ENCODE results near the gene FOXL2NB. TPM values are rescaled to one million over a fixed set of nuclear protein-coding genes. Genes with fewer than 3 reads are reported as not detected.
A peak's percentile ranks its signal among the peaks of the same experiment; 100 is the strongest.
"Not testable (repeated sequence)": the region's sequence is repeated elsewhere in the genome, so short reads cannot be mapped to it uniquely, and the experiment has no call there.

FOXL2NB gene
- total RNA-seq, 1 experiment from 2014 or later = 2.2 TPM

DNA sequence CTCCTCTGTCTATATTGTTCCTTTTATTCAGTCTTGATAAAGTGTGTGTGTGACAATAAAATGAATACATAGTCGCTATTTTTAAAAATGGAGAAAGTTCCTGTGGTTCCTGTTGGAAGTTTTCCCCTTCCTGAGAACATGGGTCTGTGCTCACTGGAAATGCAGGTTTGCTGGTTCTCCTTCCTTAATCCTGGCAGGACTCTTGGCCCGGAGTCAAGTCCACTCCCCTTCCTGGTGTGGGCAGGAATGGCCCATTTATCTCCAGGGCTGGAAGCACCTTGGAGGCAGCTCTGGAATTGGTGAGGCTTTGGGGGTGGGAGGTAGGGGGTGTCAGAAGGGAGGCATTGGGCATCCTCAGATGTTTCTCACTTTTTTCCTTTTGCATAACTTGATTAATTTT, 30.2 kb upstream of the FOXL2NB start:
- Histone ChIP-seq H3K9me3 (no peaks in the 10 kb centered on the region), H3K4me1 (0 out of 2 replicates have a peak, but pooled peaks cover 3% of the 10 kb centered on the region), H3K4me3 (ENCODE audit: low read depth, low read length) (no peak overlapping the region), H3K27me3 (replicated peaks; ENCODE audit: control insufficient read depth, insufficient read depth, low read length) (no peaks in the 10 kb centered on the region), H3K36me3 (ENCODE audit: control insufficient read depth, insufficient read depth, low read length) (no peaks in the 10 kb centered on the region)
- intact Hi-C loops (cut with micrococcal nuclease; ENCODE audit: unreplicated experiment) = loop anchor here (1.0 kb wide), 1 partner anchor 438 kb away; no protein-coding TSS in a partner anchor
- Mint-ChIP-seq H3K27ac (ENCODE audit: unreplicated experiment) (no peak overlapping the region), H3K27me3 (ENCODE audit: insufficient read depth, unreplicated experiment) (no peaks in the 10 kb centered on the region), H3K36me3 (ENCODE audit: insufficient read depth, unreplicated experiment) (no peaks in the 10 kb centered on the region), H3K4me3 (ENCODE audit: unreplicated experiment) (no peak overlapping the region), H3K9me3 (ENCODE audit: unreplicated experiment) (no peaks in the 10 kb centered on the region), H3K4me1 (ENCODE audit: low read depth, unreplicated experiment) (no peaks in the 10 kb centered on the region)
- POLR2A ChIA-PET = interaction anchor here (1.7 to 2.0 kb wide), 2 partner anchors 54 to 323 kb away, joined by 14 to 17 read pairs; partner anchors contain the start of gene CEP70
- DNase-seq = no peak
- BruUV-seq (replicated peaks) = no TSS peak
- no peak for TF ChIP-seq CTCF (IDR thresholded peaks at IDR 0.05; ENCODE audit: insufficient read depth in 1 of 2, low read depth in 1 of 2, low read length in 1 of 2, severe bottlenecking in 1 of 2, unreplicated experiment in 1 of 2)
- CTCF ChIA-PET = interaction anchor here (0.7 to 2.6 kb wide), 6 partner anchors 53 to 323 kb away, joined by 3 to 71 read pairs (median 38); partner anchors contain the start of gene CEP70

GRCh38 chr3:138919325-138919724, 27.7 kb upstream of the FOXL2NB start:
- DNase-seq = no peak
- Histone ChIP-seq H3K27me3 (replicated peaks; ENCODE audit: control insufficient read depth, insufficient read depth, low read length) (no peaks in the 10 kb centered on the region), H3K36me3 (ENCODE audit: control insufficient read depth, insufficient read depth, low read length) (no peaks in the 10 kb centered on the region), H3K4me3 (ENCODE audit: low read depth, low read length) (no peak overlapping the region), H3K9me3 (no peaks in the 10 kb centered on the region), H3K4me1 (0 out of 2 replicates have a peak, but pooled peaks cover 3% of the 10 kb centered on the region)
- intact Hi-C loops (cut with micrococcal nuclease; ENCODE audit: unreplicated experiment) = no loop called here
- H3K27ac Mint-ChIP-seq (ENCODE audit: unreplicated experiment) = no peak overlapping the region
- CTCF ChIA-PET = interaction anchor here (0.6 to 1.4 kb wide), 3 partner anchors 142 to 273 kb away, joined by 3 to 4 read pairs (median 3); no protein-coding TSS in a partner anchor
- no peaks in the 10 kb centered on the region for H3K4me1 Mint-ChIP-seq (ENCODE audit: low read depth, unreplicated experiment)
- H3K4me3 Mint-ChIP-seq (ENCODE audit: unreplicated experiment) = no peak overlapping the region
- no peaks in the 10 kb centered on the region for H3K36me3 Mint-ChIP-seq (ENCODE audit: insufficient read depth, unreplicated experiment)
- H3K27me3 Mint-ChIP-seq (ENCODE audit: insufficient read depth, unreplicated experiment) = no peaks in the 10 kb centered on the region
- peak in 1 of 2 experiments; percentile 2 for TF ChIP-seq CTCF (IDR thresholded peaks at IDR 0.05; ENCODE audit: insufficient read depth in 1 of 2, low read depth in 1 of 2, low read length in 1 of 2, severe bottlenecking in 1 of 2, unreplicated experiment in 1 of 2)
- BruUV-seq (replicated peaks) = no TSS peak
- H3K9me3 Mint-ChIP-seq (ENCODE audit: unreplicated experiment) = no peaks in the 10 kb centered on the region
- POLR2A ChIA-PET = no interaction called here

DNA sequence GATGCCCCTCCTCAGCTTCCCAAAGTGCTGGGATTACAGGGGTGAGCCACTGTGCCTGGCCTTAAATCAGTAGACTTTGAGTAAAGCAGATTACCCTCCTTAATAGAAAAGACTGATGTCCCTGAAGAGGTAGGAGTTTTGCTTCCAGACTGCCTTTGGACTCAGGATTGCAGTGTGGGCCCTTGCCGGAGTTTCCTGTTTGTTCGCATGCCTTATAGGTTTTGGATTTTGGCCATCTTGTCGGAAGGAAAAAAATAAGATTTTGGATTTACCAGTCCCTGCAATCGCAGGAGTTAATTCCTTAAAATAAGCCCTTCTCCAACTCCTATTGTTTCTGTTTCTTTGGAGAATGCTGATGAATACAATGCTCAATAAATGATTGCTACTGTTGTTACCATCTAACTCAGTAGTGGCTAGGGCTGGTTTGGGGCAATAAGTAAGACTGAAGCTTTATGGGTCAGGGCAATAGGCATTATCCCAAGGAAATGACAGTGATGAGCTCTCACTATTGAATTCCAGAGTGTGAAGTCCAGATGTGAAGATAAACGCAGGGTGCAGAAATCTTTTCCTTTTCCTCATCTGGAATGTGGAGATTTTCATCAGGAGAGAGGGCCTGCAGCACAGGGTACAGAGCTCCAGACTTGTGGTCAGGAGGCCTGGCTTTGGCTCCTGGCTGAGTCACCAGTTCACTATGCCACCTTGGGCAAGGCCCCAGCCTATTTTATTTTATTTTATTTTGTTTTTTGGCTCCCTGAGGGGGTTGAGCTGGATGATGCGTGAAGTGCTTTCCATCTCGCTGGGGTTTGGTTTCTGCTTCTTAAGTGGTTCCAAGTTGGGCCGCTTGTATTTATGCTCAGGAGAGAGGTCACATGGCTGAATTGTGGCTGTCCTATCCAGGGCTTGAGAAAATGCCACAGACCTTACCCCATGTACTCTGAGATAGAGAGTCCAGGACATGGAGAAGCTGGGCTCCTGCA, 25.4 kb upstream of the FOXL2NB start:
- Histone ChIP-seq H3K4me1 (no peaks in the 10 kb centered on the region), H3K4me3 (ENCODE audit: low read depth, low read length) (no peak overlapping the region), H3K9me3 (no peaks in the 10 kb centered on the region), H3K27me3 (replicated peaks; ENCODE audit: control insufficient read depth, insufficient read depth, low read length) (no peaks in the 10 kb centered on the region), H3K36me3 (ENCODE audit: control insufficient read depth, insufficient read depth, low read length) (no peaks in the 10 kb centered on the region)
- CTCF ChIA-PET = interaction anchor here (0.6 kb wide), 1 partner anchor 53 kb away, joined by 3 read pairs; no protein-coding TSS in a partner anchor
- intact Hi-C loops (cut with micrococcal nuclease; ENCODE audit: unreplicated experiment) = loop anchor here (2.0 kb wide), 1 partner anchor 443 kb away; no protein-coding TSS in a partner anchor
- Mint-ChIP-seq H3K4me3 (ENCODE audit: unreplicated experiment) (no peak overlapping the region), H3K36me3 (ENCODE audit: insufficient read depth, unreplicated experiment) (no peaks in the 10 kb centered on the region), H3K27ac (ENCODE audit: unreplicated experiment) (no peak overlapping the region), H3K4me1 (ENCODE audit: low read depth, unreplicated experiment) (no peaks in the 10 kb centered on the region), H3K9me3 (ENCODE audit: unreplicated experiment) (no peaks in the 10 kb centered on the region), H3K27me3 (ENCODE audit: insufficient read depth, unreplicated experiment) (no peaks in the 10 kb centered on the region)
- DNase-seq = no peak
- no peak for TF ChIP-seq CTCF (IDR thresholded peaks at IDR 0.05; ENCODE audit: insufficient read depth in 1 of 2, low read depth in 1 of 2, low read length in 1 of 2, severe bottlenecking in 1 of 2, unreplicated experiment in 1 of 2)
- POLR2A ChIA-PET = no interaction called here
- BruUV-seq (replicated peaks) = no TSS peak

DNA sequence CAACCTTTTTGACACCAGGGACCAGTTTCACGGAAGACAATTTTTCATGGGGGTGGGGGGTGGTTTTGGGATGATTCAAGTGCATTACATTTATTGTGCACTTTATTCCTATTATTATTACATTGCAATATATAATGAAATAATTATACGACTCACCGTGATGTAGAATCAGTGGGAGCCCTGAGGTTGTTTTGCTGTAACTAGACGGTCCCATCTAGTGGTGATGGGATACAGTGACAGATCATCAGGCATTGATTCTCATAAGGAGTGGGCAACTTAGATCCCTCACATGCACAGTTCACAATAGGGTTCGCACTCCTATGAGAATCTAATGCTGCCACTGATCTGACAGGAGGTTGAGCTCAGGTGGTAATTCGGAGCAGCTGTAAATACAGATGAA, 24.6 kb upstream of the FOXL2NB start:
- H3K4me1 Mint-ChIP-seq (ENCODE audit: low read depth, unreplicated experiment); DNase-seq; H3K4me3 ChIP-seq (ENCODE audit: low read depth, low read length); H3K9me3 Mint-ChIP-seq (ENCODE audit: unreplicated experiment); H3K9me3 ChIP-seq; H3K4me1 ChIP-seq; BruUV-seq (replicated peaks); H3K36me3 Mint-ChIP-seq (ENCODE audit: insufficient read depth, unreplicated experiment); H3K4me3 Mint-ChIP-seq (ENCODE audit: unreplicated experiment); H3K36me3 ChIP-seq (ENCODE audit: control insufficient read depth, insufficient read depth, low read length); H3K27me3 ChIP-seq (replicated peaks; ENCODE audit: control insufficient read depth, insufficient read depth, low read length); H3K27me3 Mint-ChIP-seq (ENCODE audit: insufficient read depth, unreplicated experiment); H3K27ac Mint-ChIP-seq (ENCODE audit: unreplicated experiment); POLR2A ChIA-PET: not testable (repeated sequence)
- intact Hi-C loops (cut with micrococcal nuclease; ENCODE audit: unreplicated experiment) = loop anchor here (2.0 kb wide), 1 partner anchor 444 kb away; no protein-coding TSS in a partner anchor
- CTCF ChIA-PET = interaction anchor here (0.6 to 2.0 kb wide), 4 partner anchors 11 to 328 kb away, joined by 3 to 37 read pairs (median 14); partner anchors contain the start of genes CEP70, FOXL2 and FOXL2NB
